ENCODE results near the gene CORO2A.

DNA sequence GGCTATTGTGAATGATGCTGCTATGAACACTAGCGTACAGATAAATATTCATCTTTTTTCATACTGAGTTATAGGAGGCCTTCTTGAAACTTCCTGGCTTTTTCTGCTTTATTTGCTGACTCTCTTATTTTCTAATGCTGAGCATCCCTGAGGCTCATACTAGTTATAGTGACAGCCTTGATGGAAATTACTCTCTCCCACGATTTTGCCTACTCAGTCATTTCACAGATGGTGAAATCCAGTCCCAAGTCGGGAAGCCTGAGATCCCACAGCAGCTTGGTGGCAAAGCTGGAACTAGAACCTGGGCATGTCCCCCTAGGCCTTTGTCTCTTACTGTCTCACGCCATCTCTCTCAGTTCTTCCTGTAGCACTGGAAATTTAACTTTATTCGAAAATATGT is 113.5 kb downstream of the CORO2A start:
- TF ChIP-seq, protein P1, sequence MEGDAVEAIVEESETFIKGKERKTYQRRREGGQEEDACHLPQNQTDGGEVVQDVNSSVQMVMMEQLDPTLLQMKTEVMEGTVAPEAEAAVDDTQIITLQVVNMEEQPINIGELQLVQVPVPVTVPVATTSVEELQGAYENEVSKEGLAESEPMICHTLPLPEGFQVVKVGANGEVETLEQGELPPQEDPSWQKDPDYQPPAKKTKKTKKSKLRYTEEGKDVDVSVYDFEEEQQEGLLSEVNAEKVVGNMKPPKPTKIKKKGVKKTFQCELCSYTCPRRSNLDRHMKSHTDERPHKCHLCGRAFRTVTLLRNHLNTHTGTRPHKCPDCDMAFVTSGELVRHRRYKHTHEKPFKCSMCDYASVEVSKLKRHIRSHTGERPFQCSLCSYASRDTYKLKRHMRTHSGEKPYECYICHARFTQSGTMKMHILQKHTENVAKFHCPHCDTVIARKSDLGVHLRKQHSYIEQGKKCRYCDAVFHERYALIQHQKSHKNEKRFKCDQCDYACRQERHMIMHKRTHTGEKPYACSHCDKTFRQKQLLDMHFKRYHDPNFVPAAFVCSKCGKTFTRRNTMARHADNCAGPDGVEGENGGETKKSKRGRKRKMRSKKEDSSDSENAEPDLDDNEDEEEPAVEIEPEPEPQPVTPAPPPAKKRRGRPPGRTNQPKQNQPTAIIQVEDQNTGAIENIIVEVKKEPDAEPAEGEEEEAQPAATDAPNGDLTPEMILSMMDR (IDR thresholded peaks at IDR 0.05): no peak
- no peak for TF ChIP-seq POLR2A (IDR thresholded peaks at IDR 0.05)
